HepG2 (cell line): ENCODE measurements around the gene NME2. TPM values are rescaled to one million over a fixed set of nuclear protein-coding genes. Genes with fewer than 3 reads are reported as not detected.

Source experiments
- ARNTL ChIP-seq: sonication (generic); formaldehyde crosslinking; IDR thresholded peaks from 2 replicates; pipeline ENCODE4 v1.4.0; 2020; ENCODE audit warnings: mild to moderate bottlenecking, missing genetic modification reagents
- ATF3 ChIP-seq: sonication (generic); formaldehyde crosslinking; IDR thresholded peaks from 2 replicates; pipeline ENCODE4 v1.4.0; 2020; ENCODE audit warnings: missing genetic modification reagents
- BCL6 ChIP-seq: IDR thresholded peaks from 2 replicates; pipeline ENCODE4 v1.6.1; 2016; ENCODE audit warnings: missing genetic modification reagents, missing compliant biosample characterization
- FIP1L1 ChIP-seq: fragments of 200-400 bp; formaldehyde crosslinking; IDR thresholded peaks from 2 replicates; pipeline ENCODE4 v1.6.1; 2018; ENCODE audit warnings: low read depth, mild to moderate bottlenecking, low read length, moderate library complexity, borderline replicate concordance; ENCODE audit not compliant: insufficient read depth
- HMG20B ChIP-seq: conservative IDR thresholded peaks from 2 replicates; pipeline ENCODE4 v1.6.1; 2016; ENCODE audit warnings: missing genetic modification reagents, missing compliant biosample characterization
- HNF1A ChIP-seq, 2 experiments: sonication (generic) in 1 of 2; formaldehyde crosslinking in 1 of 2; IDR thresholded peaks; 2 replicates each; pipeline versions ENCODE4 v1.4.0 to v1.6.1; 2016 to 2020; ENCODE audit warnings: borderline replicate concordance in 1 of 2, low read depth in 1 of 2, mild to moderate bottlenecking in 1 of 2, missing genetic modification reagents in 1 of 2
- KDM6A ChIP-seq: IDR thresholded peaks from 2 replicates; pipeline ENCODE4 v1.6.1; 2016; ENCODE audit warnings: low read depth
- SNRNP70 ChIP-seq: fragments of 200-400 bp; formaldehyde crosslinking; IDR thresholded peaks from 2 replicates; pipeline ENCODE4 v1.6.1; 2017; ENCODE audit warnings: mild to moderate bottlenecking, low read depth, low read length, moderate library complexity
- TBL1XR1 ChIP-seq: fragments of 150-350 bp; IDR thresholded peaks from 2 replicates; pipeline ENCODE4 v1.6.1; 2014; ENCODE audit warnings: borderline replicate concordance, low read length; ENCODE audit not compliant: partially characterized antibody
- TBX3 ChIP-seq: fragments of 450-650 bp; IDR thresholded peaks from 2 replicates; pipeline ENCODE4 v1.6.1; 2017; ENCODE audit warnings: antibody characterized with exemption, mild to moderate bottlenecking, inconsistent platforms, borderline replicate concordance
- U2AF2 ChIP-seq: fragments of 200-400 bp; formaldehyde crosslinking; IDR thresholded peaks from 2 replicates; pipeline ENCODE4 v1.6.1; 2017; ENCODE audit warnings: low read depth, mild to moderate bottlenecking, low read length
- ZNF160 ChIP-seq: sonication (generic); formaldehyde crosslinking; IDR thresholded peaks from 2 replicates; pipeline ENCODE4 v1.8.0; 2022; ENCODE audit warnings: mild to moderate bottlenecking, inconsistent platforms, missing genetic modification reagents
- ZNF230 ChIP-seq: sonication (generic); formaldehyde crosslinking; IDR thresholded peaks from 2 replicates; pipeline ENCODE4 v1.4.0; 2020; ENCODE audit warnings: mild to moderate bottlenecking, missing genetic modification reagents
- ZNF235 ChIP-seq: sonication (generic); formaldehyde crosslinking; IDR thresholded peaks from 2 replicates; pipeline ENCODE4 v1.8.1; 2023; ENCODE audit warnings: mild to moderate bottlenecking, missing genetic modification reagents, borderline replicate concordance
- ZNF260 ChIP-seq: sonication (generic); formaldehyde crosslinking; IDR thresholded peaks from 2 replicates; pipeline ENCODE4 v1.4.0; 2020; ENCODE audit warnings: missing genetic modification reagents, low read depth, mild to moderate bottlenecking, borderline replicate concordance
- ZNF274 ChIP-seq: sonication (generic); formaldehyde crosslinking; IDR thresholded peaks from 2 replicates; pipeline ENCODE4 v1.5.1; 2020; ENCODE audit warnings: mild to moderate bottlenecking, missing genetic modification reagents
- ZNF331 ChIP-seq: sonication (generic); formaldehyde crosslinking; IDR thresholded peaks from 2 replicates; pipeline ENCODE4 v1.4.0; 2020; ENCODE audit warnings: missing genetic modification reagents
- ZNF646 ChIP-seq: sonication (generic); formaldehyde crosslinking; IDR thresholded peaks from 2 replicates; pipeline ENCODE4 v1.9.0; 2021; ENCODE audit warnings: mild to moderate bottlenecking, missing genetic modification reagents
- ZSCAN12 ChIP-seq: sonication (generic); formaldehyde crosslinking; IDR thresholded peaks from 2 replicates; pipeline ENCODE4 v1.9.0; 2021; ENCODE audit warnings: mild to moderate bottlenecking, missing genetic modification reagents
- polyA plus RNA-seq, 8 experiments: library from polyadenylated mRNA; depleted of rRNA in 3 of 8; stranded (reverse) in 7 of 8; unstranded in 1 of 8; fragments of >200 nt; fragmentation: Illumina TruSeq in 4 of 8; extraction: Trizol in 4 of 8; gene quantifications; 2 replicates each; pipeline versions ENCODE4 v1.2.1 to v1.2.3, GENCODE V29; 2011 to 2016; ENCODE audit warnings: low read depth in 4 of 8, missing spikeins in 1 of 8, mixed read lengths in 1 of 8; ENCODE audit not compliant: insufficient read depth in 1 of 8
- total RNA-seq, 5 experiments: library from RNA; depleted of rRNA; stranded (reverse); fragments of >200 nt; fragmentation: Illumina TruSeq; extraction: Trizol; gene quantifications; 2 replicates each; pipeline ENCODE4 v1.2.3, GENCODE V29; 2016; ENCODE audit warnings: low read depth in 1 of 5

NME2 gene
- total and polyA plus RNA-seq, 2 of the 13 experiments (the other 11 are each of a cell fraction or from before 2014, with no cell fraction given): 790 to 1,213 TPM

GRCh38 chr17:51120357-51120738 lies 45.9 kb upstream of the NME2 start (continued):
- TF ChIP-seq ZNF331 (CRISPR knock-in tag): no peak; the same call in 1 of the 2 replicates
- no peak for TF ChIP-seq TBL1XR1
- no peak for TF ChIP-seq SNRNP70
- peak; percentile 89 for TF ChIP-seq ZNF274
- 0 out of 2 replicates have a peak, but pooled peaks have one; percentile 71 for TF ChIP-seq ZNF235 (CRISPR knock-in tag)
- TF ChIP-seq ZSCAN12 (CRISPR knock-in tag): 0 out of 2 replicates have a peak, but pooled peaks have one; percentile 78
- TF ChIP-seq ZNF160: no peak
- no peak for TF ChIP-seq TBX3
- no peak for TF ChIP-seq ZNF230 (CRISPR knock-in tag)
- TF ChIP-seq ARNTL (CRISPR knock-in tag): no peak
- no peak for TF ChIP-seq ATF3 (CRISPR knock-in tag)
- TF ChIP-seq FIP1L1: no peak
- no peak for TF ChIP-seq U2AF2
- TF ChIP-seq ZNF646 (CRISPR knock-in tag): no peak
- no peak for TF ChIP-seq HNF1A (IDR thresholded peaks at IDR 0.05; ENCODE audit: low read depth)
- no peak for TF ChIP-seq HNF1A (CRISPR knock-in tag; IDR thresholded peaks at IDR 0.05; ENCODE audit: borderline replicate concordance)
- TF ChIP-seq BCL6 (CRISPR knock-in tag): peak; percentile 15
- TF ChIP-seq ZNF260 (CRISPR knock-in tag): no peak
- TF ChIP-seq KDM6A (CRISPR knock-in tag): no peak
- TF ChIP-seq HMG20B (CRISPR knock-in tag): no peak
